ENCODE data around the gene NKPD1.

NKPD1 gene, protein sequence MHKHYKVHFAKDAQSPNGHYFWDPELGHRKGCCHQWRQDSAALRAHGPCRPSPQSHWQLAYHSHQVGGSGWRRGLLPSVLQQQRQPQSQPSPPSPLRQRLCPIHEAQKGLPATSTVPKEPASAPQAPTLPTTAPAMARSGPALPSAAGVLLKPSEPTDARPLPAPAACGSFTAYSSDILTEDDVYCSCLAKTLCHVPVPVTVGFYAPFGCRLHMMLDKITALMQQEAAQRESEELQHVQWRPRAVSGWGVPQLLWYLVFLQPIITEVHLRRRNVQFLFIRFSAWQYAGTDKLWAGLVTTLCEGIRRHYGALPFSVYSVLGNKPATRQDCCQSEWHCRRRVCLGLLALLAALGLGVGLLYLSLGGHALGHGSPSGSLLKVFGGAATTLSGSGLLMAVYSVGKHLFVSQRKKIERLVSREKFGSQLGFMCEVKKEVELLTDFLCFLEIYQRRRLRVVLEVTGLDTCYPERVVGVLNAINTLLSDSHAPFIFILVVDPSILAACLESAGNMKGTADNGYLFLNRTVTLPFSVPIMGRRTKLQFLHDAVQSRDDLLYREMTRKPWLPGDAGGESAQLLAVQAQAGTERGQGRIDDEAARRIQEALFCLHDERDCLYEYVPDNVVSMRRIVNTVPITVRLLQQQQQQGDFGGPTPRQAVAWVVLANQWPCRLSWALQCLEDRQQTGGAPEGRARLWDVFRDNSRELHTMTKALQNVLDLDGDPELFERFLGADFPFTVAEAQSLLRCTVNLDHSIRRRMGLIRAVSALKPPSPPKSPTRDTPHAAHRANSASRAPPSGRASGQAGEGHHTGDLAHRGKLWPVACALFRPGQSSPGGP

DNA sequence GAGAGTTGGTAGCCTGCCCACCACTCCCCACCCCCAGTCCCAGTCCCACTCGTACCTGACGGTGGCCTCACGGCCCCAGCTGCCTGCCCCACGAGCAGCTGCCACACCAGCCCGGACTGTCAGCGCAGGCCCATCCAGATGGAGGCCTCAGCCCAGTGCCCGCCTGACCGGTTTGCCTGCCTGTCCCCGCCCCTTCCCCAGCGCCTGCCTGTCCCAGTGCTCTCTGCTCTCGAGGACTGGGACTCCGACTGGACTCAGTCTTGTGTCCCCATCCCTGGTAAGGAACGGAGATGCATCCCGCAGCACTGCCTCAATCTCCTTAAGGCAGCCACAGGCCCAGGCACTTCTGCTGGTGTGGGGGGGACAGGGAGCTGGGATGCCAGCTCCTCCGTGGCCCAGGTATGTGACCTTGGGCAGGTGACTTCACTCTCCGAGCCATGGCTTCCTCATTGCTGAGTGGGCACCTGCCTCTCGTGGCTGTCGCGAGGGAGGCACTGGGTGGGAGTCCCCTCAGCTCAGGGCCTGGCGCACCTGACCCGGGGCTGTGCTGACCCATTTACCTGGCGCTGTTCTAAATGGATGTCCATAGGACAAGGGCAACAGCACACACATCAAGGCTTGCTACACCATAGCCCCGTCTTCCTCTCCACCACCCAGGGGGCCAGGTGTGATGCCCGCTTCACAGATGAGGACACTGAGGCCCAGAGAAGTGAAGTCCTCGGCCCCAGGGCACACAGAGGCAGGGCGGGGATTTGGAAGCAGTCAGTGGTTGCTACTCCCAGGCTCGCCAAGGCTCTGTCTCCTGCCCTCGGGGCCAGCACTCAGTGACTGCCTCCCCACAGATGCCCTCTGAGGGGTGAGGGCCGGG, at the start of gene NKPD1:
Gene NKPD1 (minus strand): TSS at position 113 of the 868 bp plus-strand sequence. CDS start 832 bp downstream, outside the sequence.
- DNase-seq, result no peak

DNA sequence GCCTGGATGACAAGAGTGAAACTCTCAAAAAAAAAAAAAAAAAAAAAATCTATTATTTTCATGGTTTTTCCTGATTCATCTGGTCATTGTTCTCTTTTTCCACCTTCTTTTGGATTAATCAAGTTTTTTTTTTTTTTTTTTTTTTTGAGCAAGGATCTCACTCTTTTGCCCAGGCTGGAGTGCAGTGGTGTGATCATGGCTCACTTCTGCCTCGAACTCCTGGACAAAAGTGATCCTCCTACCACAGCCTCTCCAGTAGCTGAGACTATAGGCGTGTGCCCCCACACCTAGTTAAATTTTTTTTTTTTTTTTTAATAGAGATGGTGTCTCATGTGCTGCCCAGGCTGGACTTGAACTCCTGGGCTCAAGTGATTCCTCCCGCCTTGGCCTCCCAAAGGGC, 45.5 kb upstream of the NKPD1 start:
- no peak for DNase-seq

DNA sequence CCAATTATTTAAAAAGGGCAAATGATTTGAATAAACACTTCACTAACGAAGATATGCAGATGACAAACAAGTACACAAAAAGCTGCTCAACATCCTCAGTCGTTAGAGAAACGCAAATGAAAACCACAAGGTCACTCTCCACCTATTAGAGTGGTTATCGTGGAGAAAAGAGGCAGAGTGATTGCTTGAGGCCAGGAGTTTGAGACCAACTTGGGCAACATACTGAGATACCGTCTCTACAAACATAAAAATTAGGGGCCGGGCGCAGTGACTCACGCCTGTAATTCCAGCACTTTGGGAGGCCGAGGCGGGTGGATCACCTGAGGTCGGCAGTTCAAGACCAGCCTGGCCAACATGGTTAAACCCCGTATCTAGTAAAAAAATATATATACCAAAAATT, 45.0 kb upstream of the NKPD1 start:
- no peak for DNase-seq

DNA sequence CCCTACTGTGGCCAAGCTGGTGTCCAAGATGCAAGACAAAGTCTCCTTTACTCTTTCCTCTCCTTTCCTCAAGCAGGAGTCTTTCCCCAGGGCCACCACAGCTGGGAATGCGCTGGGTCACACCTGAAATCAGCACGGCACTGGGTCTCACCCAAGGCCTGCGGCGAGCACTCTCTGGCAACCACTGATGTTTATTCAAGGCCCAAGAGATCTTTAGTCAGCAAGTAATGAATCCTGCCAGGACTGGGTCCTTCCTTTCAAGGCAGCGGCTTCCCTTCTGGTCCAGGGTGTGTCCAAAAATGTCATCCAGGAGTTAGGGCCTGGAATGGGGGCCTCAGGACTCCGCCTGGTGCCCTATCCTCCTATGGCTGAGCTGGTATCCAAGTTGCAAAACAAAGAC, 41.9 kb upstream of the NKPD1 start:
- no peak for DNase-seq

DNA sequence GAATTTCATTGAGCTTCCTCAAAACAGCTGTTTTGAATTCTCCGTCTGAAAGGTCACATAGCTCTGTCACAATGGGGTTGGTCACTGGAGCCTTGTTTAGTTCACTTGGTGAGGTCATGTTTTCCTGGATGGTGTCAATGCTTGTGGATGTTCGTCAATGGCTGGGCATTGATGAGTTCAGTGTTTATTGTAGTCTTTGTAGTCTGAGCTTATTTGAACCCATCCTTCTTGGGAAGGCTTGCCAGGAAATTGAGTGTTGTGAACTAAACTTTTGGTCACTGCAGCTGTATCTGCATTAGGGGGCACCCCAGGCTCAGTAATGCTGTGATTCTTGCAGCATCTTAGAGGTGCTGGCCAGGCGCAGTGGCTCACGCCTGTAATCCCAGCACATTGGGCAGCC, 39.8 kb upstream of the NKPD1 start:
- no peak for DNase-seq

DNA sequence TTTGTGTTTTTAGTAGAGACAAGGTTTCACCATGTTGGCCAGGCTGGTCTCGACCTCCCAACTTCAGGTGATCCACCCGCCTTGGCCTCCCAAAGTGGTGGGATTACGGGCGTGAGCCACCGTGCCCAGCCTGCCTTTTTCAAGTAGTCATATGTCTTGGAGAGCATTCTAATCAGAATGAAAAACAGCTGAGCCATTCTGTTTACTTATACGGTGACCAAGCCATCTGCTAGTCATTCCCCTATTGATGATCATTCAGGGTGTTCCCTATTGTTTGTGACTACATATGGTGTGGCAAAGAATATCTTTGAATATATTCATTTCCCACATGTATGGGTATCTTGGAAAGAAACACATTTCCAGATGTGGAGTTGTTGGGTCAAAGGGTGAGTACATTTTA, 35.0 kb upstream of the NKPD1 start:
- DNase-seq, result no peak

DNA sequence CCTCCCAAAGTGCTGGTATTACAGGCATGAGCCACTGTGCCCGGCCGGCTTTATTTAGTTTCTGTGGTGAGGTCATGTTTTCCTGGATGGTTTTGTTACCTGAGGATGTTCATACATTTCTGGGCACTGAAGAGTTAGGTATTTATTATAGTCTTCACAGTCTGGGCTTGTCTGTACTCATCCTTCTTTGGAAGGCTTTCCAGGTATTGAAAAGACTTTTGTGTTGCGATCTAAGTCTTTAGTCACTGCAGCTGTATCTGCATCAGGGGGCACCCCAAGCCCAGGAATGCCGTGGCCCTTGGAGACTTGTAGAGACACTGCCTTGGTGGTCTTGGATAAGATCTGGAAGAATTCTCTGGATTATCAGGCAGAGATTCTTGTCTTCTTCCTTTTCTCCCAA, 30.6 kb upstream of the NKPD1 start:
- no peak for DNase-seq

DNA sequence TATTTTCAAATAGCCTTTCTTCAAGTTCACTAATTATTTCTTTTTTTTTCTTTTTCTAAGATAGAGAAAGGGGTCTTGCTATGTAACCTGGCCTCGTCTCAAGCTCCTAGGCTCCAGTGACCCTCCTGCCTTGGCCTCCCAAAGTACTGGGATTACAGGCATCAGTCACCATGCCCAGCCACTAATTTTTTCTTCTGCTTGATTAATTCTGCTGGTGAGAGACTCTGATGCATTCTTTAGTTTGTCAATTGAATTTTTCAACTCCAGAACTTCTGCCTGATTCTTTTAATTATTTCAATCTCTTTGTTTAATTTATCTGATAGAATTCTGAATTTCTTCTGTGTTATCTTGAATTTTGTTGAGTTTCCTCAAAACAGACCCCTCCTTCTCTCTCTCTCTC, 29.2 kb upstream of the NKPD1 start:
- DNase-seq, result no peak

DNA sequence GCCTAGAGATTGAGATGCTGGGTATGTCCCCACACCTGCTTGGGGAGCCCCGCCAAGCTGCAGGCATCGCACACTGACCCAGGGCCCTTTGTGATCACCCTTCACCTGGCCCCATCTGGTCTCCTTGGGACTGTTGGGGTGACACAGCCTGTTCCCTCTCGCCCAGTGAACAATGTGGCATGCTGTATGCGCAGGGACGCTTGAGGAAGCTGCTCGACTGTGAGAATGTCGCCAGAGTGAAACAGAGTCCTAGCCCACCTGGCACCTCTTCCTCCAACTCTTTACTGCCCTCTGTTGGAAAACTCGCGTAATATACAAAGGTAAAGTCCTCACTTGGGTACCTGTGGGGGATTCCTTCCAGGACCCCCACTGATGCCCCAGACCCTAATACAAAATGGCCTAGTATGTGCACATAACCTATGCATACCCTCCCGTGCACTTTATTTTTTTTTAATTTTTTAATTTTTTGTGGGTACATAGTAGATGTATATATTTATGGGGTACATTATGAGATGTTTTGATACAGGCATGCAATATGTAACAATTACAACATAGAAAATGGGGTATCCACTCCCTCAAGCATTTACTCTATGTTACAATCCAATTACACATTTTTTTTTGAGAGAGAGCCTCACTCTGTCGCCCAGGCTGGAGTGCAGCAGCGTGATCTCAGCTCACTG, 26.8 kb upstream of the NKPD1 start:
- DNase-seq, result peak; percentile 66

DNA sequence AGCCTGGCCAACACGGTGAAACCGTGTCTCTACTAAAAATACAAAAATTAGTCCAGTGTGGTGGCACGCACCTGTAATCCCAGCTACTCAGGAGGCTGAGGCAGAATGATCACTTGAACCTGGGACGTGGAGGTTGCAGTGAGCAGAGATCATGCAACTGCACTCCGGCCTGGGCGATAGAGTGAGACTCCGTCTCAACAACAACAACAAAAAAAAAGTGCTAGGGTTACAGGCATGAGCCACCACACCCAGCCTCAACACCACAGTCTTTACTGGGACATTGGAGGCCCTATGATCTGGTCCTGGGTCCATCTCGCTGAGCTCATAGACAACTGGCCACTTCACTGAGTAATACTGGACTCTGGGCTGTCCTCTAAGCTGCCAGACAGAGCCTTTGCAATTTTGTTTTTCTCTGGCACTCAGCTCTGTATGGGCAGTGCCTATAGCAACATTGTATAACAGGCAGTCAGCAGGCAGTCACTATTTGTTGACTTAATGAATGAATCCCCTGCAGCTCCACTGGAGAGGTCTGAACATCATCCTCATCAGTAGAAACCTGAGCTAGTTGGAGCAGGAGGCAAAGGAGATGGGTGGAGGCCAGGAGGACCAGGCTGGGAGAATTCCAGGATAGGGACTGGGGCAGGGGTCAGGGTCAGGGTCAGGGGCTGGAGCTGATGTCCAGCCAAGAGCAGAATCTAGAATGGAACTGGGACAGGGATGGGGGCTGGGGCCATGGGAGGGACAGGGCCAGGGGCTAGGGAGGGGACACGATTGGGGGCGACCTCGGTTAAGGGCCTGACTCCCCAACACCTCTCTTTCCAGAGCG, 25.9 kb upstream of the NKPD1 start:
- DNase-seq, result no peak

DNA sequence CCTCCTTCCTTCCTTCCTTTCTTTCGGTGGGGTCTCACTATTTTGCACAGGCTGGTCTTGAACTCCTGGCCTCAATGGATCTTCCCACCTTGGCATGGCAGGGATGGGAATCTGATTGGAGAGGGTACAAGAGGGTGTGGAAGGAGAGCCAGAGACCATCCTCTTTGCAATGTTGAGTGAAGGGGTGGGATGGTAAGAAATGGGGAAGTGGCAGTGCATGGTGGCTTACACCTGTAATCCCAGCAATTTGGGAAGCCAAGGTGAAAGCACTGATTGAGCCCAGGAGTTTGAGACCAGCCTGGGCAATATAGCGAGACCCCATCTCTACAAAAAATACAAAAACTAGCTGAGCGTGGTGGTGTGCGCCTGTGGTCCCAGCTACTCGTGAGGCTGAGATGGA, 23.3 kb upstream of the NKPD1 start:
- no peak for DNase-seq

DNA sequence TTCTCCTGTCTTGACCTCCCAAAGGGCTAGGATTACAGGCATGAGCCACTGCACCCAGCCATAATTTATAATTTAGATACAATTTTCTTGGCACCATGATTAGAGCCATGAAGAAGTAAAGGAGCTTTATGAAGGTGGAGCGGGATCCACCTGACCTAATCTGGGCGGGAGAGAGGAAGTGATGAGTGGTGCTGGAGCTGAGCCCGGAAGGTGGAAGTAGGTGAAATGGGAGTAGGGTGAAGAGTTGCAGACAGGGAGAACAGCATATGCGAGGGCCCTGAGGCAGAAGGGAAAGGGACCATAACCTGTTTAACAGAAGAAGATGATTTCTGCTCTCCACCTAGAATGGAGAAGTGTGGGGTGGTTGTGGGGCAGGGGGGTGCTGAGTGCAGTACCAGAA, 22.0 kb upstream of the NKPD1 start:
- no peak for DNase-seq

DNA sequence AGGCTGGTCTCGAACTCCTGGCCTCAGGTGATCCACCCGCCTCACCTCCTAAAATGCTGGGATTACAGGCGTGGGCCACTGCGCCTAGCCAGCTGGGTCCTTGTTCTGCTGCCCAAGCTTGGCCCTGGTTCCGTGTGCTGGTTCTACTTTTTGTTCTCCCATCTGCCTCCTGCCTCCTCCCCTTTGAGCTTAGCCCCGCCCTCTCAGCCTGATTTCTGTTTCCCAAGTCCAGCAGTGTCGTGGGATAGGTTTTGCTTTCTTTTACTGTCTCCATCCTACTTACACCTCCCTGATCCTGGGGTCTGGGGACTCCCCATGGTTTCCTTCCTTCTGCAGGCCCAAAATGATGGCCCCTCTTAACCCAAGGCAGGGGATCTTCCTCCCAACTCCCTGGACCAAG, 20.2 kb upstream of the NKPD1 start:
- DNase-seq, result no peak

DNA sequence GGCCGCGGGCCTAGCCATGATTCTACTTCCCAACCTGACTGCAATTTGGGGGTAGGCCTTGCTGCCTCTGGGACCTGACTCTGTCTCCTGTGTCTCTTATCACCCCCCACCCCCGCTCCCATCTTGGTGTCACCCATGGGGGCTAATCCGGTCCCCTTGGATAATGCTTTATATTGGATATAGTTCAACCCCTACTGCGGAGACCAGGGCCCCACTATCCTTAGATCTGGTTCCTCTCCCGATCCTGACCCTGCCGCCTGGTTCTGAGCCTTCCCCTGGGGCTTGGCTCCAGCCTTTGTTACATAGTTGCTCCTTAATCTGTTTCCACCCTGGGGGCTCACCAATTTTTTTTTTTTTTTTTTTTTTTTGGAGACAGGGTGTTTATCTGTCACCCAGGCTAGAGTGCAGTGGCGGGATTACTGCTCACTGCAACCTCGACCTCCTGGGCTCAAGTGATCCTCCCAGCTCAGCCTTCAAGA, 19.1 kb upstream of the NKPD1 start:
- DNase-seq, result no peak

DNA sequence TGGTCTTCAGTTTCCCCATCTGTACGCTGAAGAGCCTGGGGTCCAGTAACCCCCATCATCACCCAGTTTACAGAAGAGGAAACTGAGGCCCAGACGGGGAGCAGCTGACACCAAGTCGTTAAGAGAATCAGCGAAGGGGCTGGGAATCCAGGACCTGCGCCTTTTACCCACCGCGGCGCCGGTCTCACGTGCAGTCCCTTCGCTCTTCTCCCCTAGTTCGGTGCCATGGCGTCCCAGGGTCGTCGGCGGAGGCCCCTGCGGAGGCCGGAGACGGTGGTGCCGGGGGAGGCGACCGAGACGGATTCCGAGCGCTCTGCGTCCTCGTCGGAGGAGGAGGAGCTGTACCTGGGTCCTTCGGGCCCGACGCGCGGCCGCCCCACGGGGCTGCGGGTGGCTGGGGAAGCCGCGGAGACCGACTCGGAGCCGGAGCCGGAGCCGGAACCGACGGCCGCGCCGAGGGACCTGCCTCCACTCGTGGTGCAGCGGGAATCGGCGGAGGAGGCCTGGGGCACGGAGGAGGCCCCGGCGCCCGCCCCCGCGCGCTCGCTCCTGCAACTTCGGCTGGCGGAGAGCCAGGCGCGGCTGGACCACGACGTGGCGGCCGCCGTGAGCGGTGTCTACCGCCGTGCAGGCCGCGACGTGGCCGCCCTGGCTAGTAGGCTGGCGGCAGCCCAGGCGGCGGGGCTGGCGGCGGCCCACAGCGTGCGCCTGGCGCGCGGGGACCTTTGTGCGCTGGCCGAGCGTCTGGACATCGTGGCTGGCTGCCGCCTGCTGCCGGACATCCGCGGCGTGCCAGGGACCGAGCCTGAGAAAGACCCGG, 18.5 kb upstream of the NKPD1 start:
- DNase-seq, result peak; percentile 26

DNA sequence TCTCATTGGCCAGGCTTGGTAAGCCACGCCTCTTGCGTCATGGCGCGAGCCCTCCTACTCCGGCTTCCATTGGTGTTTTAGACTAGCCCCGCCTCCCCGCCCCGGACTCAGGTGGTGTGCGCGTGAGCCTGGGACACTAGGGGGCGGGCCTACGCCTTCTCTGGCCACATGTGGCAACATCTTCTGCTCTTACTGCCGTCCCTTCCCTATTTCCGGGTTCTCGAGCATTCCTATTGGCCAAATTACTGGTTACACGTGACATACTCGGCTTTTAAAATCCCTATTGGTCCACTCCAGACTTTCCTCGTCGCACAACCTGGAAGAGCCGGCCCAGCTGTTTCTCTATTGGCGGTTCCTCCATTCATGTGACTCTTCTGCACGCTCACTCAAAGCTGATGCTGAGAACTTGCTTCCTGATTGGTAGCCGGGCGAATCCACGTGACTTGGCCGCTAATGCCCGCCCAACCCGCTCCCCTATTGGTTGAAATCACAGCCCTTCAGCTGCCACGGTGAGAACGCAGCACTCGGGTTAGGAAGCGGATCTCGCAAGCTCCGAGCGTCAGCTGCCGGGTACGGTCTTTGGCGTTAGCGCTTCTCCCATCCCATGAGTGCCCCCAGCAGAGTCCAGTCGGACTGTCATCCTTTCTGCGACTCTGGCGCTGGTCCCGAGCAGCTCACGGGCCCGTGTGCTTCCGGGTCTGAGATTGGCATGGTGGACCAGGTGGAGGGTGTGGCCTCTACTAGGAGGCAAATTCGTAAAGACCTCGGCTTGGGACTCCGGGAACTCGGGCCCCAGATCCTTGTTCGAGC, 17.7 kb upstream of the NKPD1 start, which contains the start of gene BLOC1S3:
Gene BLOC1S3 (plus strand): TSS at position 523 of the 810 bp plus-strand sequence. CDS start 513 bp downstream, outside the sequence.
- peak; percentile 100 for DNase-seq

DNA sequence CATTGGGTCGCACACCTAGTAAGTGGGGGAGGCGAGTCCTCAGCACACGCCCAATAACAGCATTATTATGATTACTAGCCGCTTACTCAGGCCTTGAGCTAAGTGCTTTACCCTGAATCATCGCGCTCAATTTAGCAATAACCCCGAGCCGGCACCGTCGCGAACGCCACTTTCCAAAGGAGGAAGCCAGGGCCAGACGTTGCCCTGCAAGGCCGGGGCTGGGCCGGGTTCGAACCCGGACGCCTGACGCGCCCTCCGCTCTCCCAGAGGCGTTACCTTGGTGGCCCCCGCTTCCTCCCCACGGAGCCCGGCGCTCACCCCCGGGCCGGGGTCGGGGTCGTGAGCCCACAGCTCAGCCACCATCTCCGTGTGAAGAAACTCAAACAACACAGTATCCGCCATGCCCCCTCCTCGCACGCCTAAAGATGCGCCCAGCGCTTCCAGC, 17.1 kb upstream of the NKPD1 start, which contains the start of gene TRAPPC6A:
Gene TRAPPC6A (minus strand): TSS at position 421 of the 445 bp plus-strand sequence. CDS start 19 bp downstream, at position 402.
- DNase-seq, result no peak

DNA sequence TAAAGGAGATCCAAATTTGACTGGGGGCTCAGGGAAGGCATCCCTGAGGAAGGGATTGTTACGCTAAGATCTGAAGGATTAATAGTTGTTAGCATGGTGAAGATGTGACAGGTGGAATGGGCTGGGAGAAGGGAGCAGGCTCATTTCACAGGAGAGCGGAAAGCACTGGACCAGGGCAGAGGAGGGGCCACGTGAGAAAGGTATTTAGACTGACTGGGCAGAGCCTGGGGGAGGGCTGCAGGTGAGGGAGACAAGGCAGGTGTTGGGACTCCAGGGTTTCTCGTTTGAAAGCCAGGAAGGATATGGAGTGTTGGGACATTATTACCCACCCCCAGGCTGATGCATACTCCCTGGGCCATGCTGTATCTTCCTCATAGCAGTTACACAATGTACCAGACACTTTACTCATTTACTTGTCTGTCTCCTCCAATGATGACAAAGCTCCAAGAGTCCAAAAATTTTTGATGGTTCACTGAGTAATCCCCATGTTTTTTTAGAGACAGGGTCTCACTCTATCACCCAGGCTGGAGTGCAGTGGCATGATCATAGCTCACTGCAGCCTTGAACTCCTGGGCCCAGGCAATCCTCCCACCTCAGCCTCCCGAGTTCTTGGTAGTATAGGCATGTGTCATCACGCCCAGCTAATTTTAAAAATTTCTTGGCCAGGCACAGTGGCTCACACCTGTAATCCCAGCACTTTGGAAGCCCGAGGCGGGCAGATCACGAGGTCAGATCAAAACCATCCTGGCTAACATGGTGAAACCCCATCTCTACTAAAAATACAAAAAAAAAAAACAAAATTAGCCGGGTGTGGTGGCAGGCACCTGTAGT, 14.9 kb upstream of the NKPD1 start:
- DNase-seq, result no peak
